A549 (cell line): ENCODE data around the gene THRAP3. TPM values are rescaled to one million over a fixed set of nuclear protein-coding genes. Genes with fewer than 3 reads are reported as not detected.

ENCODE experiments used
- ATAC-seq, 2 experiments: fragments of 200-7000 bp in 1 of 2; fragments of >200 bp in 1 of 2; cut with Nextera tagmentation in 1 of 2; cut with Tn5 transposase in 1 of 2; 3 replicates each; pipeline versions ENCODE4 v1.8.0 to v1.9.1; 2018 to 2020; ENCODE audit warnings: mild to moderate bottlenecking in 1 of 2, moderate library complexity in 1 of 2
- CTCF ChIA-PET: fragments of 300-600 bp; sonication (Branson Sonifier 250); formaldehyde crosslinking; extraction: SDS; loops from one replicate; lab custom pipeline; 2021; ENCODE audit warnings: antibody characterized with exemption, inconsistent platforms; lab: Yijun Ruan, JAX
- POLR2A ChIA-PET: fragments of 350-600 bp; formaldehyde crosslinking; extraction: SDS; loops from one replicate; lab custom pipeline; 2021; ENCODE audit warnings: antibody characterized with exemption, inconsistent platforms; lab: Yijun Ruan, JAX
- DNase-seq, 2 experiments: peaks; one replicate each; pipeline versions ENCODE4 v3.0.0 to v3.0.0-alpha.2; 2011 to 2016; ENCODE audit warnings: low read depth in 1 of 2, low spot score in 1 of 2
- FAIRE-seq: peaks from 2 replicates; lab custom pipeline; 2011; peaks lifted over from hg19 to GRCh38; lab: Jason Lieb, UNC
- H3K27ac ChIP-seq, 2 experiments: fragments of >200 bp; sonication (Bioruptor Twin); formaldehyde crosslinking; 3 replicates each; pipeline ENCODE4 v1.5.1; 2016 to 2017
- H3K4me1 ChIP-seq: fragments of >200 bp; sonication (Bioruptor Twin); formaldehyde crosslinking; 3 replicates; pipeline ENCODE4 v1.6.1; 2016
- H3K4me2 ChIP-seq: fragments of >200 bp; sonication (Bioruptor Twin); formaldehyde crosslinking; 3 replicates; pipeline ENCODE4 v1.6.1; 2016
- H3K4me3 ChIP-seq: fragments of >200 bp; sonication (Bioruptor Twin); formaldehyde crosslinking; 3 replicates; pipeline ENCODE4 v1.5.1; 2016
- H3K9me3 ChIP-seq: fragments of >200 bp; sonication (Bioruptor Twin); formaldehyde crosslinking; 3 replicates; pipeline ENCODE4 v1.6.1; 2016
- BHLHE40 ChIP-seq: IDR thresholded peaks from 2 replicates; pipeline ENCODE4 v1.6.1; 2012; ENCODE audit warnings: low read depth, low read length, inconsistent platforms
- CBX2 ChIP-seq: fragments of 200-600 bp; sonication (generic); IDR thresholded peaks from 2 replicates; pipeline ENCODE4 v1.6.1; 2016; ENCODE audit warnings: low read depth, mild to moderate bottlenecking, borderline replicate concordance
- CBX8 ChIP-seq: fragments of 200-600 bp; sonication (generic); IDR thresholded peaks from 2 replicates; pipeline ENCODE4 v1.6.1; 2016
- CEBPB ChIP-seq, 2 experiments: fragments of >200 bp in 1 of 2; sonication (Bioruptor Twin) in 1 of 2; formaldehyde crosslinking in 1 of 2; IDR thresholded peaks; 2 replicates each; pipeline ENCODE4 v1.6.1; 2012 to 2016
- CHD2 ChIP-seq: fragments of 150-350 bp; IDR thresholded peaks from 2 replicates; pipeline ENCODE4 v1.6.1; 2014; ENCODE audit warnings: low read length; ENCODE audit not compliant: partially characterized antibody
- CTCF ChIP-seq: fragments of >200 bp; sonication (Bioruptor Twin); formaldehyde crosslinking; IDR thresholded peaks from 3 replicates; pipeline ENCODE4 v1.5.1; 2016
- EHF ChIP-seq: fragments of 250-450 bp; sonication (Bioruptor Pico); IDR thresholded peaks from 2 replicates; pipeline ENCODE4 v1.5.0; 2020; ENCODE audit warnings: mild to moderate bottlenecking
- FOSB ChIP-seq: fragments of 250-450 bp; sonication (Bioruptor Pico); IDR thresholded peaks from 2 replicates; pipeline ENCODE4 v1.5.0; 2020; ENCODE audit warnings: mild to moderate bottlenecking, moderate library complexity
- FOXS1 ChIP-seq: fragments of 250-450 bp; sonication (Bioruptor Pico); IDR thresholded peaks from 2 replicates; pipeline ENCODE4 v1.5.0; 2020; ENCODE audit warnings: mild to moderate bottlenecking, moderate library complexity
- GATA3 ChIP-seq: IDR thresholded peaks from 2 replicates; pipeline ENCODE4 v1.6.1; 2012; ENCODE audit warnings: borderline replicate concordance
- HES2 ChIP-seq: fragments of >200 bp; sonication (Bioruptor Twin); formaldehyde crosslinking; IDR thresholded peaks from 2 replicates; pipeline ENCODE4 v1.6.1; 2016
- HMGXB4 ChIP-seq: fragments of 250-450 bp; sonication (Bioruptor Pico); IDR thresholded peaks from 2 replicates; pipeline ENCODE4 v1.5.0; 2021; ENCODE audit warnings: mild to moderate bottlenecking, moderate library complexity, borderline replicate concordance
- HOXA7 ChIP-seq: fragments of 250-450 bp; sonication (Bioruptor Pico); IDR thresholded peaks from 2 replicates; pipeline ENCODE4 v1.5.0; 2020; ENCODE audit warnings: mild to moderate bottlenecking, moderate library complexity
- HOXB5 ChIP-seq: fragments of 250-450 bp; sonication (Bioruptor Pico); IDR thresholded peaks from 2 replicates; pipeline ENCODE4 v1.5.0; 2020; ENCODE audit warnings: mild to moderate bottlenecking, moderate library complexity
- KDM1A ChIP-seq: fragments of 200-600 bp; sonication (generic); IDR thresholded peaks from 2 replicates; pipeline ENCODE4 v1.6.1; 2016; ENCODE audit warnings: low read depth, mild to moderate bottlenecking
- MAZ ChIP-seq: fragments of 150-350 bp; IDR thresholded peaks from 2 replicates; pipeline ENCODE4 v1.6.1; 2014; ENCODE audit warnings: antibody characterized with exemption, low read depth, low read length, borderline replicate concordance
- MYC ChIP-seq: IDR thresholded peaks from 2 replicates; pipeline ENCODE4 v1.6.1; 2012; ENCODE audit warnings: mild to moderate bottlenecking, inconsistent platforms, low read length, improper control_type of control experiment, borderline replicate concordance
- NFE2L2 ChIP-seq: fragments of 150-350 bp; conservative IDR thresholded peaks from 2 replicates; pipeline ENCODE4 v1.6.1; 2014; ENCODE audit warnings: low read length
- NR3C1 ChIP-seq: fragments of >200 bp; sonication (Bioruptor Twin); formaldehyde crosslinking; IDR thresholded peaks from 3 replicates; pipeline ENCODE4 v1.6.1; 2017
- POLR2A ChIP-seq: IDR thresholded peaks from 2 replicates; pipeline ENCODE4 v1.6.1; 2012; ENCODE audit warnings: mild to moderate bottlenecking, low read length
- RAD21 ChIP-seq, 2 experiments: fragments of >200 bp in 1 of 2; sonication (Bioruptor Twin) in 1 of 2; formaldehyde crosslinking in 1 of 2; IDR thresholded peaks in 1 of 2; conservative IDR thresholded peaks in 1 of 2; 2 replicates in 1 of 2; 3 replicates in 1 of 2; pipeline ENCODE4 v1.6.1; 2012 to 2018; ENCODE audit warnings: inconsistent platforms in 1 of 2
- RCOR1 ChIP-seq: fragments of 150-350 bp; IDR thresholded peaks from 2 replicates; pipeline ENCODE4 v1.6.1; 2014; ENCODE audit warnings: antibody characterized with exemption, low read length, low read depth
- REST ChIP-seq: fragments of 200-600 bp; sonication (generic); IDR thresholded peaks from 2 replicates; pipeline ENCODE4 v1.6.1; 2016; ENCODE audit warnings: antibody characterized with exemption, mild to moderate bottlenecking, moderate library complexity
- RNF2 ChIP-seq: fragments of 200-600 bp; sonication (generic); IDR thresholded peaks from 2 replicates; pipeline ENCODE4 v1.6.1; 2016; ENCODE audit warnings: low read depth, mild to moderate bottlenecking, antibody characterized with exemption, moderate library complexity, borderline replicate concordance
- TFCP2L1 ChIP-seq: fragments of 250-450 bp; sonication (Bioruptor Pico); IDR thresholded peaks from 2 replicates; pipeline ENCODE4 v1.5.0; 2021; ENCODE audit warnings: mild to moderate bottlenecking
- TP53 ChIP-seq: fragments of 250-450 bp; sonication (Bioruptor Pico); IDR thresholded peaks from 2 replicates; pipeline ENCODE4 v1.5.0; 2021; ENCODE audit warnings: mild to moderate bottlenecking, moderate library complexity
- USF2 ChIP-seq: fragments of 450-650 bp; IDR thresholded peaks from 2 replicates; pipeline ENCODE4 v1.6.1; 2014; ENCODE audit warnings: antibody characterized with exemption
- ZC3H11A ChIP-seq: fragments of 450-650 bp; IDR thresholded peaks from 2 replicates; pipeline ENCODE4 v1.6.1; 2014; ENCODE audit warnings: antibody characterized with exemption, mild to moderate bottlenecking
- WGBS: methylation state at CpG from one replicate; pipeline ENCODE4 v1.1.6; 2017; ENCODE audit errors: missing lambda C conversion rate; 5-methylcytosine and 5-hydroxymethylcytosine counted together
- polyA plus RNA-seq, 4 experiments: library from polyadenylated mRNA; depleted of rRNA in 3 of 4; stranded (reverse); fragments of >200 nt; fragmentation: RNase III in 1 of 4; extraction: RNeasy Plus Mini Kit Qiagen cat#74134 plus additional on column Dnase treatment in 1 of 4; gene quantifications; 2 replicates in 3 of 4; 3 replicates in 1 of 4; pipeline ENCODE4 v1.2.3, GENCODE V29; 2011 to 2017

The THRAP3 gene
- polyA plus RNA-seq, 2 of the 4 experiments (the other 2 are of a cell fraction) = 60.0 to 60.7 TPM

GRCh38 chr1:36199934-36200741 lies 24.1 kb upstream of the THRAP3 start:
- POLR2A ChIA-PET = interaction anchor here (1.3 kb wide), 1 partner anchor 24 kb away, joined by 4 read pairs; the partner anchor contains the start of gene THRAP3
- Histone ChIP-seq H3K4me2 (peak overlapping the region; percentile 43), H3K4me1 (peaks cover 45% of the 10 kb centered on the region), H3K27ac (peak overlapping the region; percentile 70 to 76; a peak in 4 of 6 replicates), H3K4me3 (no peak overlapping the region), H3K9me3 (no peaks in the 10 kb centered on the region)
- no peak for FAIRE-seq
- peak; percentile 9 to 33; a peak in 4 of 6 replicates for ATAC-seq
- no peak for DNase-seq
- WGBS = 35% methylated on average over 13 of the region's 13 CpGs
- CTCF ChIA-PET = interaction anchor here (1.1 to 2.0 kb wide), 6 partner anchors 12 to 86 kb away, joined by 3 to 11 read pairs (median 5); partner anchors contain the start of gene TRAPPC3
- TF ChIP-seq ZC3H11A (no peak), KDM1A (no peak), CTCF (no peak), EHF (CRISPR knock-in tag) (no peak), NFE2L2 (no peak), TFCP2L1 (CRISPR knock-in tag) (no peak), GATA3 (no peak), CHD2 (no peak), RCOR1 (no peak), HOXB5 (no peak), CEBPB (IDR thresholded peaks at IDR 0.05) (no peak), HOXA7 (CRISPR knock-in tag) (no peak), RNF2 (no peak), NR3C1 (no peak), REST (no peak), CBX8 (no peak), MAZ (no peak), CBX2 (no peak), POLR2A (no peak), FOSB (CRISPR knock-in tag) (no peak)

GRCh38 chr1:36203027-36203553 lies 21.2 kb upstream of the THRAP3 start:
- 73% methylated on average over 3 of the region's 3 CpGs for WGBS
- CTCF ChIA-PET = interaction anchor here (0.6 to 1.0 kb wide), 2 partner anchors 15 to 242 kb away, joined by 3 to 4 read pairs; no protein-coding TSS in a partner anchor
- peaks cover 63% of the 10 kb centered on the region for H3K4me1 ChIP-seq
- H3K9me3 ChIP-seq = no peaks in the 10 kb centered on the region
- POLR2A ChIA-PET = interaction anchor here (1.2 kb wide), 1 partner anchor 21 kb away, joined by 4 read pairs; the partner anchor contains the start of gene THRAP3
- H3K27ac ChIP-seq = peak overlapping the region; percentile 73 to 85
- peak overlapping the region; percentile 52 for H3K4me2 ChIP-seq
- DNase-seq = no peak
- no peak for FAIRE-seq
- H3K4me3 ChIP-seq = no peak overlapping the region
- ATAC-seq = no peak
- no peak for TF ChIP-seq MYC
- TF ChIP-seq CHD2 = no peak
- TF ChIP-seq BHLHE40 = no peak
- TF ChIP-seq TP53 (CRISPR knock-in tag) = no peak
- no peak for TF ChIP-seq USF2
- TF ChIP-seq GATA3 = no peak
- TF ChIP-seq FOXS1 (CRISPR knock-in tag) = no peak
- no peak for TF ChIP-seq HMGXB4
- TF ChIP-seq HES2 = no peak
- TF ChIP-seq MAZ = no peak
- no peak for TF ChIP-seq RAD21 (conservative IDR thresholded peaks at IDR 0.05 in 1 of 2, IDR thresholded peaks at IDR 0.05 in 1 of 2)
- TF ChIP-seq HOXB5 = no peak
- TF ChIP-seq POLR2A = no peak
